GM11168 (cell line): Measurements from ENCODE around the gene CGB1.
"Not testable (repeated sequence)": the region's sequence is repeated elsewhere in the genome, so short reads cannot be mapped to it uniquely, and the experiment has no call there.

Experiments
- in situ Hi-C: fragments of 300-500 bp; cut with MboI; formaldehyde crosslinking; loops from one replicate; pipeline ENCODE4 v1.12.0; 2022; ENCODE audit warnings: low sequenced_read_pairs; ENCODE audit not compliant: unreplicated experiment

Gene CGB1

DNA sequence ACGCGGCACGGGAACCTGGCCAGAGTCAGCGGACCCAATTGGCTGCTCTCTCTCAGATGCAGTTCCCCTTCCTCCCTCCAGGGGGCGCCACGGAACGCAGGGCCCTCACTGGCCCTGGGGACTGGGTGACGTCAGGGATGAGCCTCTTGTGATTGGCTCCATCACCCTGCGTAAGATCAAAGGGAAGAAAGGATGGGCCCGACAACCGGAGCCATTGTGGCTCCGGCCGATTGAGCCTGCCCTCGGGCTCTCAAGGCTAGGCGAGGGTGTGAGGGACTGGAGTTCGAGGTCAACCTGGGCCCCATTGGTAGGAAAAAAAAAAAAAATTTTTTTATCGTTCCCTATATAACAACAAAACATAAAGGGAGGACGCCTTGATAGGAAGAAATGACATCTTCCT is at the start of gene CGB1:
Gene CGB1 (minus strand): TSS at position 81 of the 400 bp plus-strand sequence. CDS start 184 bp downstream, outside the sequence.
- in situ Hi-C loops: not testable (repeated sequence)

DNA sequence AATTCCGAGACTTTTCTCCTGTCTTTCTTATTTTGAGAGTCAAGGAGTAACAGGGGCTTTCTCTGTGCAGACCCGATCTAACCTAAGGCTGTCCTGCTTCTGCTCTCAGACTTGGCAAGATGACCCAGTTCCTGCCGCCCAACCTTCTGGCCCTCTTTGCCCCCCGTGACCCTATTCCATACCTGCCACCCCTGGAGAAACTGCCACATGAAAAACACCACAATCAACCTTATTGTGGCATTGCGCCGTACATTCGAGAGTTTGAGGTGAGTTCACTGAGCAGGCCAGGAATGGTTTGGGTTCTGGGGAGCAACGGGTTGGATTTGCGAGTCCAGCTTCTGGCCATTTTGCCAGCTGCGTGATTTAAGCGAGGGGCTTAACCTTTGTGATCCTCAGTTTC is 49.6 kb upstream of the CGB1 start:
- in situ Hi-C loops: no loop called here

DNA sequence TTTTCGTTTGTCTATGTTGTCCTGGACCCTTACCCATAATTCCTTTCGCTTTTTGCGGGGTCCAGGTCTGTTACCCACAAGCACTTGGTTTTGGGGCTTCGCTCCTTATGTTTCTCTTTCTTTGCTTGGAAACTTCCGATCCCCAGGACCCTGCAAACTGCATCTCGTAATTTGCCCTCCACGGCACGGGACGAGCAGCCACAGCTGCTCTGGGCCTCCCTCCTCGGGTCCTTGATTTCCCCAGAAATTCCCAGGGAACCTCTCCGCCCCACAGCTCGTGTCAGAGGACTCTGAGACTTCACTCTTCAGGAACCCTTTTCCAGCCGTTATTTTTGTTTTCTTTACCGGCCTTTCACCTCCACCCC is 49.2 kb upstream of the CGB1 start:
- in situ Hi-C loops: no loop called here

DNA sequence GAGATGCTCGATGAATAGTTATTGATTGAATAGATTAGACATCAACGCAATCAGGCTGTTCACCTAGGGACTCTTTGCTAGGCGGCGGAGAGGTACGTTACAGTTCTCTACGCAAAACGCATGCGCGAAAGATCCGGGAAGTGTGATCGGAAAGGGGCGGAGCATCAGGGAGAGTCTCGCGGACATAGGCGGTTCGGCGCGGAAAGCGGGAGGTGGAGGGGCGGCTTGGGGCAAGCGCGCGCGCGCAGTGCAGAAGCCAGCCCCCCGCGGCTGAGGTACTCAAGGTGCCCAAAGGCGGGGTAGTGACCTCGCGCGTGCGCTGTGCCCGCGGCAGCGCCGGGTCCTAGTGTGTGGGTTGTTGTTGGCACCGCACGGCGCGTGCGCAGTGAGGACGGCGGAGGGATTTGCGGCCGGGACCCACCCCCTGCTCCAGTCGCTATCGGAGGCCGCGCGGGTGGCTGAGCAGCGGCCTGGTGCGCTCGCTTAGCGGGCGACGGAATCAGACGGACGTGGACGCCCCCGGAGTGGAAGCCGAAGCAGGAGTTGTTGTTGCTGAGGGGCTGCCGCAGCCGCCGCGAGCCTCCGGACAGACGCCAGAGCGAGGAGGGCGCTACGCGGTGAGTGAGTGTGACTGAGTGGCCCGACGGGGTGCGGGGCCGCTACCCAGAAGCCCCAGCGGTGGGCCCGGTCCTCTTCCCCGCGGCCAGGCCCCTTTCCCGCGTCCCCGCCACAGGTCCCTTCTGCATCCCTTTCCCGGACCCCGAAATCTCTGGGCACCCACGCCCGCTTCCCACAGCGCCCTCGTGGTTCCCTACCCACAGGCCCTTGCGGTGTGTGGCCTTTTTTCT is 48.5 kb upstream of the CGB1 start, which contains the start of gene SNRNP70:
Gene SNRNP70 (plus strand): TSS at position 432 of the 848 bp plus-strand sequence. CDS start 964 bp downstream, outside the sequence.
- in situ Hi-C loops: no loop called here

DNA sequence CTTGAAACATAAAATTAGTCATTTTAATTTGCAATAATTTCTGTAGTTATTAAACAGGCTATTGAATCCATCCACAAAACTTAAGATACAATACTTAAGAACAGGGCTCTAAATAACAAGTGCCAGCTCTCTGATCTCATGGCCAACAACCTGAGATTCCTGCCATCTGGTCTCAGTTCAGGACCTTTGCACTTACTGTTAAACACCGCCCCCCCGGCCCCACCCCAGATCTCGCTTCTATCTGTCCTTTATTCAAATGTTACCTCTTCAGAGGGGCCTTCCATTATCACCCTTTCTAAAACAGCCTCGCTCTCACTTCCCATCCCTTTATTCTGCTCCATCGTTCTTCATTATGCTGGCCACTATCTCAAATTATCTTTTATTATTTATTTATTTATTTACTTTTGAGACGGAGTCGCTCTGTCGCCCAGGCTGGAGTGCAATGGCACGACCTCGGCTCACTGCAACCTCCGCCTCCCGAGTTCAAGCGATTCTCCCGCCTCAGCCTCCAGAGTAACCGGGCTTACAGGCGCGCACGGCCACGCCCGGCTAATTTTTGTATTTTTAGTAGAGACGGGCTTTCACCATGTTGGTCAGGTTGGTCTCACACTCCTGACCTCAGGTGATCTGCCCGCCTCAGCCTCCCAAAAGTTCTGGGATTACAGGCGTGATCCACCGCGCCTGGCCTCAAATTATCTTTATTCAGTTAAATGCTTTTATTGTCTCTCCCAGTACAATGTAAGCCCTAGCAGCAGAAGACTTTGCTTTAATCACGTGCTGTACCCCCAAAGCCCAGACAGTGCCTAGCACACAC is 47.7 kb upstream of the CGB1 start:
- in situ Hi-C loops: no loop called here

DNA sequence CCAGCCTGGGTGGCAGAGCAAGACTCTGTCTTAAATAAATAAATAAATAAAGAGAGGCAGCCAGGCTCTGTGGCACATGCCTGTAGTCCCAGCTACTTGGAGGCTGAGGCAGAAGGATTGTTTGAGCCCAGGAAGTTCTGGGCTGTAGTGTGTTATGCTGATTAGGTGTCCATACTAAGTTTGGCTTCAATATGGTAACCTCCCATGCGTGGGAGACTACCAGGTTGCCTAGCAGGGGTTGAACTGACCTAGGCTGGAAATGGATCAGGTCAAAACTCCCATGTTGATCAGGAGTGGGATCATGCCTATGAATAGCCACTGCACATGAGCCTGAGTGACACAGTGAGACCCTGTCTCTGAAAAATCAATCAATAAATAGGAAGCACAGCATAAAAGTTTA is 44.6 kb upstream of the CGB1 start:
- in situ Hi-C loops: no loop called here

DNA sequence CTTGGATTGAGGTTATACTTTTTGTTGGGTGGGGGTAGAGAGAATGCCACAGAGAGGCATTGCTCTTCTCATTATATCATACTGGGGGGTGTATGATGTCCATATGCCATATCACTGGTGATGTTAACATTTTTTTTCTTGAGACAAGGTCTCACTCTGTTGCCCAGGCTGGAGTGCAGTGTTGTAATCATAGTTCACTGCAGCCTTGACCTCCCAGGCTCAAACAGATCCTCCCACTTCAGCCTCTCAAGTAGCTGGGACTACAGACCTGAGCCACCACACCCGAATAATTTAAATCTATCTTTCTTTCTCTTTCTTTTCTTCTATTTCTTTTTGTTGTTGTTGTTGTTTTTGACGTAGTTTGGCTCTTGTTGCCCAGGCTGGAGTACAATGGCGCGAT is 43.7 kb upstream of the CGB1 start:
- in situ Hi-C loops: no loop called here

DNA sequence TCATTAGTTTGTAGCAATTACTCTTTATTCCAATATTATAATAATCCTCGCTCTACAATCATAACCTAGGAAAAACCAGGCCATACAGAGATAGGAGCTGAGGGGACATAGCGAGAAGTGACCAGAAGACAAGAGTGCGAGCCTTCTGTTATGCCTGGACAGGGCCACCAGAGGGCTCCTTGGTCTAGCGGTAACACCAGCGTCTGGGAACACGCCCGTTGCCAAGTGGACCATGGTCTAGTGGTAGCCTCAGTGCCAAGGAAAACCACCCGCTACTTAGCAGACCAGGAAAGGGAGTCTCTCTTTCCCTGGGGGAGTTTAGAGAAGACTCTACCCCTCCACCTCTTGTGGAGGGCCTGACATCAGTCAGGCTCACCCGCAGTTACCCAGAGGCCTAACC is 38.2 kb upstream of the CGB1 start:
- in situ Hi-C loops: not testable (repeated sequence)

DNA sequence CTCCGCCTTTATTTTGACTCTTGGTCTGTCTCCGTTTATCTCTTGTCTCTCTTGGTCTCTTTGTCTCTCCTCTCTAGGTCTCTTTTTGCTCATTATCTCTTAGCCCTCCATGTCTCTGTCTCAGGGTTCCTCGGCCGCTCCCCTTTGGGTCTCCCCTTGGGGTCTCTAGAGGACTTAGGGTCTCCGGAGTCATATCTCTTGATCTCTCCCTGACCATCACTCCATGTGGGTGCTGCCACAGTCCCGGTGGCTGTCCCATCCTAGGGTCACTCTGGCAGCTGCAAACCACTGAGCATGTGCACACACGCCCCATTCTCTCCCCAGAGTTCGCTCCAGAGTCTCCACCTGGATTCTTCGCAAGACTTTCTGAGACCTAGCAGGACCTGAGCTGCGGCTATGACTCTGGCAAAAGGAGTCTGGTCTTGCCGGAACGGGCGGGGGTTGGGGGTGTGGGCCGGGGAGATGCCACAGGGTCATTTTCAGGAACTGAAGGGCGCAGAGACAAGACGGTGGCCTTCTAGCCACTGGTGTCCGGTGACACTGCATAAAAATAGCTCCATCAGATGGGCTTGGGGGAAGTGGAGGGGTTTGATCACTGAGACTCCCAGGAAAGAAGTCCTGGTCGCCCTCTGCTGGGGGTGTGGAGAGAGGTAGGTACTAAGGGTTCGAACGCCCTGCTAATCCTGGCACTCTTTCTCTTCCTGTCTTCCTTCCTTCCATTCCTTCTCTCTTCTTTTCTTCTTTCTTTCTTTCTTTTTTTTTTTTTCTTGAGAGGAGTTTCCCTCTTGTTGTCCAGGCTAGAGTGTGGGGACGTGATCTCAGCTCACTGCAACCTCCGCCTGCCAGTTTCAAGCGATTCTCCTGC is 37.1 kb upstream of the CGB1 start:
- in situ Hi-C loops: no loop called here

DNA sequence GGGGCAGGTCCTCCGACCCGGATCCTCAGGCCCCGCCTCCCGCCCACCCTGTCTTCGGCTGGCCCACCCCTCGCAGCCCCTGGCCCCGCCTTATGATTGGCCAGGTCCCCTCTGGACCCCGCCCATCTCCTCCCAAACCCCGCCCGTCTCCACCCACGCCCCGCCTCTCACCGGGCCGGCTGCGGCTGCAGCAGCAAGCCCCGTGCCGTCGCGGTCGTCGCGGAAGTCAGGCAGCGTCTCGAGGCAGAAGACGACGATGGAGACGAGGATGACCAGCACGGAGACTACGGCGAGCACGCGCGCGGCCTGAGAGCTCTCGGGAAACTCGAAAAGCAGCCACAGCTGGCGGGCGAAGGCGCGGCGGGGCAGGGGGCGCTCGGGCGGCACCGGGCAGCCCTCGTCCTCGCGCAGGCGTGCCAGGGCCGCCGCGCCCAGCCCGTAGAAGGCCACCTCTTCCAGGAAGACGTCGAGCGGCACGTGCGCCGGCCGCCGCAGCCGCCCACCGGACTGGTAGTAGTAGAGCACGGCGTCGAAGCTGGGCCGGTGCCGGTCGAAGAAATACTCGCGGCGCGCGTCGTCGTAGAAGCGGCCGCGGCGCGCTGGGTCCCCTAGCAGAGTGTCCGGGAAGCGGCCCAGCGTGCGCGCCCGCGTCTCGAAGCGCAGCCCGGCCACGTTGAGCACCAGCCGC is 35.3 kb upstream of the CGB1 start:
- in situ Hi-C loops: no loop called here

DNA sequence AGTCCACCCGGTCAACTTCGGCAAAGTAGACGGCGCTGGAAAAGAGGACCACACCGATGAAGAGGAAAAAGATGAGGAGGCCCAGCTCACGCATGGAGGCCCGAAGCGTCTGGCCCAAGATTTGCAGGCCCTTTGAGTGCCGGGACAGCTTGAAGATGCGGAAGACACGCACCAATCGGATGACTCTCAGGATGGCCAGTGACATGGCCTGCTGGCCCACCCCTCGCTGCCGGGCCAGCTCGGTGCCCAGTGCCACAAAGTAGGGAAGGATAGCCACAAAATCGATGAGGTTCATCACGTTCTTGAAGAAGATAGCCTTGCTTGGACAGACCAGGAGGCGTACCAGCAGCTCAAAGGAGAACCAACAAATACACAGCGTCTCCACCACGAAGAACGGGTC is 33.7 kb upstream of the CGB1 start:
- in situ Hi-C loops: no loop called here

DNA sequence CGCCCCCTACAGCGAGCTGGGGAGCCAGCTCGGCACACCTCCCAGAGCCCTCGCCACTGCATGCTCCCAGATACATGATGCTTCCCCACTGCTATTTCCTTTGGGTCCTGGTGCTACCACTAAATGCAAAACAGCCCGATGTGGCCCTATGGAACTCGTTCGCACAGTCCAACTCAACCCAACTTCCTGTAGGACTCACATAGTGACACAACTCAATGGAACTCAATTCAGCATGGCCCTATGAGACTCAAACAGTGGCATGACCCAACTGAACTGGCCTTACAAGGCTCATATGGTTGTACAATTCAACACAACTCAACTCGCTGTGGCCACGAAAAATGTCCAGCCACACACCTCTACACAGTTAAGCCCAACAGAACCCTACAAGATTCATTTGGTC is 32.3 kb upstream of the CGB1 start:
- in situ Hi-C loops: no loop called here

DNA sequence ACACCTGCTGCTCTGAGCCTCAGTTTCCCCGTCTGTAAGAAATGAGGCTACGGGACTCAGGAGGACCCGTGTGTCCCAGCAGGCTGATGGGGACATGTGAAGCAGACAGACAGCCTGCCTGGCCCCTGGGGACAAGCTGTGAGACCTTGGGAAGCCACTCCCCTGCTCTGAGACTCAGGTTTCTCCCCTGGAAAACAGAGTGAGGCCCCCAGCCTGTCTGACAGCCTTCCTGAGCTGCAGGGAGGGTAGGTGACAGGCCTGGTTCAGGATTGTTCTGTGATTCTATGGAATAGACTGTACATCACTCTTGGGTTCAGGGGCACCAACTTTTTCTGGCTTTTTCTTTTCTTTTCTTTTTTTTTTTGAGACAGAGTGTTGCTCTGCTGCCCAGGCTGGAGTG is 30.9 kb upstream of the CGB1 start:
- in situ Hi-C loops: no loop called here

DNA sequence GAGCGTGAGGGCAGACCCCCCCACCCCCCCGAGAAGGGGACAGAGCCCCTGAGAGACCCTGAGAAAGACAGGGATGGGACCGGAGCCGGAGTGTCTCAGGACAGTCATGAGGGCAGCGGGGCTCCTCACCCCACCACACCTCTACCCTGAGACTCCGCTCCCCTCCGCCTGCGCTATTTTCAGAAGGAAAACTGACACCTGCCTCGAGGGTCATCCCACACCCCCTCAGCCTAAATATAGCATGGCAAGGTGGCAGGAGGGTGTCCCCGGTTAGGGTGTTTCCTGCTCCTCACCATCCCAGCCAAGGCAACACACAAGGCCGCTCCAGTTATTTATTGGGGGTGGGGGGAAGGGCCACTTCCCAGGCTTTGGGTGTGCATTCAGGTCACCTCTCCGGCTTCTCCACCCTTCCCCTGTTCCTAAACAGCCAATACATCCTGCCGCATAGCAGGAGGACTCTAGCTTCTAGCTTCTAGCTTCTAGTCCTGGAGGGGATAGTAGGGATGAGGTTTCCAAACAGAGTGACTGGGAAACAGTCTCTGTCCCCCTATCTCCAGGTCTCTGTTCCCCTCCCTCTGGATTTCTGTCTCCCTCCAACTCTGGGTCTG is 29.3 kb upstream of the CGB1 start:
- in situ Hi-C loops: no loop called here

DNA sequence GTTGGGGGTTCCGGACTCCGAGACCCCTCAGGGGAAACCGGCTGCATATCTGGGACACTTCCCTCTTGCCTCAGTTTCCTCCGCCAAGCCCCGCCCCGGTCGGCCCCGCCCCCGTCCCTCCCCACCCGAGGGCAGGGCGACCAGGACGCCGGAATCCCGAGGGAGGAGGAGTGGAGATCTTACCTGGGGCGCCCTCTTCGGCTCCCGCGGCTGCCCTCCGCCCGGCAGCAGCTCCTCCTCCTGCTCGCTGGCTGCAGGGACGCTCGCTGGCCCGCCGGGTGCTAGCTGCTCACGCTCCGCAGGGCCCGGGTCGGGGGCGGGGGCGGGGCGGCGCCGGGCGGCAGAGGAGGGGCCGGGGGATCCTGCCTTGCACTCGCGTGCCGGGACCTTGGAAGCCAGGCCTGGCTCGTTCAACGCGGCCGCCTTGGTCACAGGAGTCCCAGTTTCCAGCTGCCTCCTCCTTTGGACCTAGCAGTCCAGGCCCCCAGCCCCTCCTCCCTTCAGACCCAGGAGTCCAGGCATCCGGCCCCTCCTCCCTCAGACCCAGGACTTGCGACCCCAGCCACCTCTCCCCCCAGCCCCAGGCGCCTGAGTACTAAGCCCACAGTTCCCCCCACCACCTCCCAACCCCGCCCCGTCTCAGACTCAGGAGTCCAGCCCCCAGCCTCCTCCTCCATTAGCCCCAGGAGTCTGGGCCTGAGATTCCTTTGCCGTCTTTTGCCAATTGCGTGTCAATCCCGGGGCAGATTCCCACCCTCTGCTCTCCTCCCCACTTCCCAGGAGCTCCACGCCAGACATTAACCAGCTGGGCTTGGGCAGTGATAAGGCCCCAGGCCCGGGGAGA is 28.3 kb upstream of the CGB1 start, which contains the start of gene NTF4:
Gene NTF4 (minus strand): TSS at position 51 of the 844 bp plus-strand sequence. CDS start 2,821 bp downstream, outside the sequence.
- in situ Hi-C loops: no loop called here

DNA sequence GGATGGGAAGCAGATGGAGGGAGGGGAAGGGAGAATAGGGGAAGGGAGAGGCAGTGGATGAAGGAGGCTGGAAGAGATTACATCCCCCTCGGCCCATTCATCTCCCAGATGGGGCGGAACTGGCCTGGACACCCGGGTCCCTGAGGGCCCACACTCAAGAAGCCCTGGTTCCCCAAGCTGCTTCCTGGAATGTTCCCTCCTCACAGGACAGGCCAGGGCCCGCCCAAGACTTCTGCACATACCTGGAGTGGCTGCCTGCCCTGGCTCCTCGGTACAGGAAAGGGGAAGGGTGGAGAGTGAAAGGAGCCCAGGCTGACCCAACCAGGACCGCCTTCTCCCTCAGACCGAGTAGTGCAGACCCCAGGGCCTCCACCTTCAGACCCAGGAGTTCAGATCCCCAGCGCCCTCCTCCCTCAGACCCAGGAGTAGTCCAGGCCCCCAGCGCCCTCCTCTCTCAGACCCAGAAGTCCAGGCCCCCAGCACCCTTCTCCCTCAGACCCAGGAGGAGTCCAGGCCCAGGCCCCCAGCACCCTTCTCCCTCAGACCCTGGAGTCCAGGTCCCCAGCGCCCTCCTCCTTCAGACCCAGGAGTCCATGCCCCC is 27.4 kb upstream of the CGB1 start:
- in situ Hi-C loops: no loop called here

DNA sequence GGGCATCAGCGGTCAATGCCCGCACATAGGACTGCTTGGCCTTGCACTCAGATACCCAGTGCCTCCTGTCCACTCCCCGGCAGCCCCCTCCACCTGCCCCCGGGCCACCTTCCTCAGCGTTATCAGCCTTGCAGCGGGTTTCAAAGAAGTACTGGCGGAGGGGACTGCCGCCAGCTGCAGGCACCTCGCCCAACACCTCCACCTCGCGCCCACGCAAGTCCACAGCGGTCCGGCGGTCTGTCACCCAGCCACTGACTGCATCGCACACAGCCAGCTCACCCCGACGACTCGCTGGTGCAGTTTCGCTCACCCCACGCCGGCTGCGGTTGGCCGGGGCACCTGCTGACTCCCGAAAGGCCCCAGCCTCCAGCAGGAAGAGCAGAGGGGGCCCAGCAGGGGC is 24.8 kb upstream of the CGB1 start:
- in situ Hi-C loops: no loop called here

DNA sequence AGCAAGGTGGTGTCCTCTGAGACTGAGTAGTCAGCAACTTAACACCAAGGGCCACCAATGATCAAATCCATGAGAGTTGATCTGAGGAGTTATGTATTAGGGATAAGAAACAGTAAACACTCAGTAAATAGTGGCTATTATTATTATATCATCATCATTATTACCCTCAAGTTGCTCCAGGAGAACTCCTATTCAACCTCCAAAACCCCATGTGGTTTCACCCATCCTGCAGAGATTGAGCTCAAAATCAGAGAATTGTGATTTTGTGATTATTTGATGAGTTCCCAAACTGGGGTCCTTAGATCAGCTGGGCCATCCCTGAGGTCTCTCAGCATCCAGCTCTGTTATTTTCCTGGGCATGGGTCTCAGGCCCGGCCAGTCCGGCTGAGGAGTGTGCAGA is 24.3 kb upstream of the CGB1 start:
- in situ Hi-C loops: no loop called here
